PC-3 (cell line): ENCODE measurements around the gene LRRC39. TPM values are rescaled to one million over a fixed set of nuclear protein-coding genes. Genes with fewer than 3 reads are reported as not detected.
A peak's percentile ranks its signal among the peaks of the same experiment; 100 is the strongest.

ENCODE experiments used
- ATAC-seq: fragments of 200-7000 bp; cut with Tn5 transposase; 2 replicates; pipeline ENCODE4 v1.9.1; 2020; ENCODE audit warnings: mild to moderate bottlenecking, moderate library complexity
- Bru-seq: library from RNA; stranded (reverse); fragments of 400-500 nt; gene quantifications from one replicate; lab custom pipeline; 2021; lab: Mats Ljungman, UMichigan
- BruChase-seq, 2 experiments: library from RNA; stranded (reverse); fragments of 400-500 nt; gene quantifications; one replicate each; lab custom pipeline; 2021; lab: Mats Ljungman, UMichigan
- BruUV-seq: library from RNA; stranded (reverse); fragments of 400-500 nt; replicated peaks from 2 replicates; lab custom pipeline; 2021; lab: Mats Ljungman, UMichigan
- CTCF ChIA-PET: fragments of 300-600 bp; sonication (Branson Sonifier 250); formaldehyde crosslinking; loops from one replicate; lab custom pipeline; 2022; ENCODE audit warnings: antibody characterized with exemption; lab: Charles Lee
- POLR2A ChIA-PET: fragments of 300-600 bp; sonication (Branson Sonifier 250); formaldehyde crosslinking; loops from one replicate; lab custom pipeline; 2022; ENCODE audit warnings: antibody characterized with exemption; ENCODE audit not compliant: unreplicated experiment; lab: Charles Lee
- DNase-seq: peaks from one replicate; pipeline ENCODE4 v3.0.0-alpha.2; 2015
- H2AFZ ChIP-seq: fragments of 300-600 bp; sonication (generic); 2 replicates; pipeline ENCODE4 v1.6.0; 2016; ENCODE audit warnings: antibody characterized with exemption, low read length
- H3F3A ChIP-seq: fragments of 300-600 bp; sonication (generic); one replicate; pipeline ENCODE4 v1.6.0; 2017; ENCODE audit warnings: antibody characterized with exemption, low read length, control low read depth, mild to moderate bottlenecking; ENCODE audit not compliant: unreplicated experiment
- H3K27ac ChIP-seq: fragments of 300-600 bp; sonication (generic); 2 replicates; pipeline ENCODE4 v1.5.1; 2016; ENCODE audit warnings: mild to moderate bottlenecking, low read length
- H3K27me3 ChIP-seq: fragments of 300-600 bp; sonication (generic); 2 replicates; pipeline ENCODE4 v1.6.1; 2016; ENCODE audit warnings: low read length, mixed read lengths
- H3K36me3 ChIP-seq: fragments of 300-600 bp; sonication (generic); 2 replicates; pipeline ENCODE4 v1.6.1; 2016; ENCODE audit warnings: low read depth, mixed run types, low read length, mixed read lengths
- H3K4me1 ChIP-seq: fragments of 300-600 bp; sonication (generic); 2 replicates; pipeline ENCODE4 v1.5.1; 2016; ENCODE audit warnings: low read length; ENCODE audit not compliant: insufficient read depth
- H3K4me2 ChIP-seq: fragments of 300-600 bp; sonication (generic); 2 replicates; pipeline ENCODE4 v1.6.0; 2016; ENCODE audit warnings: low read length
- H3K4me3 ChIP-seq: fragments of 300-600 bp; sonication (generic); 2 replicates; pipeline ENCODE4 v1.5.1; 2016; ENCODE audit warnings: mild to moderate bottlenecking, low read length, mixed read lengths
- H3K79me2 ChIP-seq: fragments of 300-600 bp; sonication (generic); 2 replicates; pipeline ENCODE4 v1.6.1; 2017; ENCODE audit warnings: low read length, mixed read lengths
- H3K9ac ChIP-seq: fragments of 300-600 bp; sonication (generic); 2 replicates; pipeline ENCODE4 v1.6.0; 2016; ENCODE audit warnings: mild to moderate bottlenecking, low read length
- H3K9me2 ChIP-seq: fragments of 300-600 bp; sonication (generic); replicated peaks from 2 replicates; pipeline ENCODE4 v1.6.1; 2016; ENCODE audit warnings: mixed run types, low read length, mixed read lengths
- H3K9me3 ChIP-seq: fragments of 300-600 bp; sonication (generic); 2 replicates; pipeline ENCODE4 v1.6.1; 2016; ENCODE audit warnings: low read length, mixed read lengths
- H4K20me1 ChIP-seq: fragments of 300-600 bp; sonication (generic); 2 replicates; pipeline ENCODE4 v1.6.1; 2016; ENCODE audit warnings: low read length, mixed read lengths
- EZH2 ChIP-seq: fragments of 300-600 bp; sonication (generic); IDR thresholded peaks from one replicate; pipeline ENCODE4 v1.6.1; 2017; ENCODE audit warnings: antibody characterized with exemption, mild to moderate bottlenecking, low read length; ENCODE audit not compliant: unreplicated experiment
- EZH2phosphoT487 ChIP-seq: fragments of 300-600 bp; sonication (generic); IDR thresholded peaks from 2 replicates; pipeline ENCODE4 v1.6.1; 2018; ENCODE audit warnings: mild to moderate bottlenecking, antibody characterized with exemption, low read length, borderline replicate concordance
- intact Hi-C: fragments of 100-400 bp; cut with micrococcal nuclease; formaldehyde crosslinking; loops from 2 replicates; pipeline ENCODE4 v1.9.0; 2023
- long read RNA-seq: library from polyadenylated mRNA; unstranded; transcript quantifications from one replicate; pipeline ENCODE4 v2.0.0, GENCODE V29; 2021; ENCODE audit not compliant: unreplicated experiment
- total RNA-seq: library from RNA; depleted of rRNA; stranded (reverse); fragments of >200 nt; gene quantifications from 2 replicates; pipeline ENCODE4 v1.2.3, GENCODE V29; 2014; rRNA removed
- TF ChIP-seq, protein P1 (sequence below): fragments of 300-600 bp; sonication (generic); conservative IDR thresholded peaks from 2 replicates; pipeline ENCODE4 v1.5.1; 2017; ENCODE audit warnings: antibody characterized with exemption, low read depth, mild to moderate bottlenecking, low read length

LRRC39 gene
- total RNA-seq (0.84 and 0.86 TPM in 2 replicates), Bru-seq, nascent RNA (percentile 40 among the genes with signal in this experiment), BruChase-seq, experiment 1, labeled RNA remaining after a 6-hour chase (percentile 55 among the genes with signal in this experiment), BruChase-seq, experiment 2, labeled RNA remaining after a 2-hour chase (percentile 64 among the genes with signal in this experiment)
- long read RNA-seq, partial matches to known transcripts = 0 of 3 reads
- long read RNA-seq, other reads (novel, unspliced or antisense) = 3 of 3 reads

DNA sequence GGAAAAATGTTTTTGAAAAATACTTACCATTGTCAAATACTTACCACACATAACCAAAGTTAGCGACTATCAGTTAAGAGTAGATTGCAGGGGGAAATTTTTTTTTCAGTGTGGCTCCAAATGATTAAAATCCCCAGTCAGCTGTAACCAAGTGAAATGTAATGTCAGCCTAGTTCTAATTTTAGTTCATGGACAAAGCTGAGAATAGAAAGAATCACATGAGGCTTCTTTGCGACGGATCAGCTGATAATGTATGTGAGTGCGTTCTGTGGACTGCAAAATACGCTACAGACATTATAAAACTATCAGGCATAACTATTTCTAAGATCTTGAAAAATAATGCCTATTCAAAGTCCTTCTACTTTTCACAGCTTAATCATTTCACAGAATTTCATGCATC lies at the start of gene LRRC39:
Gene LRRC39, minus strand, starts transcription at position 166 of the 400 bp plus-strand sequence. CDS start 9,740 bp downstream, outside the sequence.
- DNase-seq (no peak), ATAC-seq (no peak)
- ChIA-PET CTCF (interaction anchor here (0.6 kb wide), 1 partner anchor 330 kb away, joined by 3 read pairs; no protein-coding TSS in a partner anchor), POLR2A (no interaction called here)
- intact Hi-C loops = no loop called here
- Histone ChIP-seq H3K4me2 (no peak within 1 kb of the TSS), H3F3A (no peaks in the 10 kb centered on the region), H4K20me1 (no peaks in the 10 kb centered on the region), H3K36me3 (no peaks in the 10 kb centered on the region), H3K79me2 (no peaks in the 10 kb centered on the region), H3K27me3 (no peaks in the 10 kb centered on the region), H3K9ac (no peak within 1 kb of the TSS), H3K4me1 (no peaks in the 10 kb centered on the region), H3K9me2 (no peaks in the 10 kb centered on the region), H3K9me3 (no peaks in the 10 kb centered on the region), H2AFZ (no peak within 1 kb of the TSS), H3K27ac (no peak within 1 kb of the TSS), H3K4me3 (no peak within 1 kb of the TSS)
- TF ChIP-seq, protein P1, sequence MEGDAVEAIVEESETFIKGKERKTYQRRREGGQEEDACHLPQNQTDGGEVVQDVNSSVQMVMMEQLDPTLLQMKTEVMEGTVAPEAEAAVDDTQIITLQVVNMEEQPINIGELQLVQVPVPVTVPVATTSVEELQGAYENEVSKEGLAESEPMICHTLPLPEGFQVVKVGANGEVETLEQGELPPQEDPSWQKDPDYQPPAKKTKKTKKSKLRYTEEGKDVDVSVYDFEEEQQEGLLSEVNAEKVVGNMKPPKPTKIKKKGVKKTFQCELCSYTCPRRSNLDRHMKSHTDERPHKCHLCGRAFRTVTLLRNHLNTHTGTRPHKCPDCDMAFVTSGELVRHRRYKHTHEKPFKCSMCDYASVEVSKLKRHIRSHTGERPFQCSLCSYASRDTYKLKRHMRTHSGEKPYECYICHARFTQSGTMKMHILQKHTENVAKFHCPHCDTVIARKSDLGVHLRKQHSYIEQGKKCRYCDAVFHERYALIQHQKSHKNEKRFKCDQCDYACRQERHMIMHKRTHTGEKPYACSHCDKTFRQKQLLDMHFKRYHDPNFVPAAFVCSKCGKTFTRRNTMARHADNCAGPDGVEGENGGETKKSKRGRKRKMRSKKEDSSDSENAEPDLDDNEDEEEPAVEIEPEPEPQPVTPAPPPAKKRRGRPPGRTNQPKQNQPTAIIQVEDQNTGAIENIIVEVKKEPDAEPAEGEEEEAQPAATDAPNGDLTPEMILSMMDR = no peak
- BruUV-seq = no TSS peak

DNA sequence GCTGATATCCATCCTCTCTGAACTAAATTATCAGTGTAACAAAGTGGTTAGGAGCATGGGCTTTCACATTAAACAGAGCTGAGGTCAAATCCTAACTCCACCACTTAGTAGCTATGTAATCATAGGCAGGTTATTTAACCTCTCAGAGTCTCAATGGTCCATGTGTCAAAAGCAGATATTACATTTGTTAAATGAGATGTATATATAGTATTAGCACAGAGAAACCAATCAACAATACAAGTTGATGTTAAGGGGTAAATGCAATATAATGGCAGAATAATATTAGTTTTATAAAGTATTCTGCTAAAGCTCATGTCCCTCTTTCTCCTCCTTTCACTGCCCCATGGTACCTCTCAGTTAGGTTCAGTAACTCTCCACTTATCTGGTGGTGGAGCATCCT lies 44.4 kb upstream of the LRRC39 start:
- no peaks in the 10 kb centered on the region for H4K20me1 ChIP-seq
- no peak overlapping the region for H2AFZ ChIP-seq
- no peak for DNase-seq
- no peak overlapping the region for H3K4me2 ChIP-seq
- no TSS peak for BruUV-seq
- POLR2A ChIA-PET = no interaction called here
- H3K9me3 ChIP-seq = no peaks in the 10 kb centered on the region
- no peak for ATAC-seq
- CTCF ChIA-PET = no interaction called here
- no peaks in the 10 kb centered on the region for H3K27me3 ChIP-seq
- no peak overlapping the region for H3K9ac ChIP-seq
- no peaks in the 10 kb centered on the region for H3K9me2 ChIP-seq
- no peak overlapping the region for H3K27ac ChIP-seq
- no peaks in the 10 kb centered on the region for H3K4me1 ChIP-seq
- TF ChIP-seq EZH2phosphoT487 = no peak
- H3K4me3 ChIP-seq = no peak overlapping the region
- H3F3A ChIP-seq = no peaks in the 10 kb centered on the region
- intact Hi-C loops = no loop called here
- peaks cover 8% of the 10 kb centered on the region; the same call in 1 of the 2 replicates for H3K36me3 ChIP-seq
- no peaks in the 10 kb centered on the region for H3K79me2 ChIP-seq

DNA sequence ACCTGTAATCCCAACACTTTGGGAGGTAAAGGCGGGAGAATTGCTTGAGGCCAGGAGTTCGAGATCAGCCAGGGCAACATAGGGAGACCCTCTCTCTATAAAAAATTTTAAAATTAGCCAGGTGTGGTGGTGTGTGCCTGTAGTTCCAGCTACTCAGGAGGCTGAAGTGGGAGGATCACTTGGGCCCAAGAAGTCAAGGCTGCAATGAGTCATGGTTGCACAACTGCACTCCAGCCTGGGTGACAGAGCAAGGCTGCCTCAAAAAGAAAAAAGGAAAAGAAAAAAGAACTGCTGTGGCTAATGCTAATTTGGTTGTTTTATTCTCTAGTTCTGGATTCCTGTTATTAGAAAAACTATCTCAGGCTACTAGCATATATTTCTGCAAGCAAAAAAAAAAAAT lies 41.8 kb upstream of the LRRC39 start:
- Histone ChIP-seq H3K9me2 (no peaks in the 10 kb centered on the region), H3K4me2 (no peak overlapping the region), H3K36me3 (peaks cover 10% of the 10 kb centered on the region; the same call in 1 of the 2 replicates), H3K9me3 (no peaks in the 10 kb centered on the region), H3K4me1 (no peaks in the 10 kb centered on the region), H3K27ac (no peak overlapping the region), H3K79me2 (no peaks in the 10 kb centered on the region), H3K4me3 (no peak overlapping the region), H2AFZ (no peak overlapping the region), H3K27me3 (no peaks in the 10 kb centered on the region), H3K9ac (no peak overlapping the region), H4K20me1 (no peaks in the 10 kb centered on the region), H3F3A (no peaks in the 10 kb centered on the region)
- ChIA-PET POLR2A (no interaction called here), CTCF (no interaction called here)
- no TSS peak for BruUV-seq
- ATAC-seq = no peak
- intact Hi-C loops = no loop called here
- TF ChIP-seq EZH2phosphoT487 (no peak), EZH2 (no peak)
- TF ChIP-seq, protein P1 = no peak
- peak; percentile 11 for DNase-seq
